CD4-positive, alpha-beta T cell treated with Interleukin-6 for 4 hours (primary cell): ENCODE results near the gene NRF1.
"Not testable (repeated sequence)": the region's sequence is repeated elsewhere in the genome, so short reads cannot be mapped to it uniquely, and the experiment has no call there.

Experiments used
- DNase-seq: peaks from one replicate; pipeline ENCODE4 v3.0.0-alpha.2; 2020; ENCODE audit warnings: mixed read lengths

The NRF1 gene

DNA sequence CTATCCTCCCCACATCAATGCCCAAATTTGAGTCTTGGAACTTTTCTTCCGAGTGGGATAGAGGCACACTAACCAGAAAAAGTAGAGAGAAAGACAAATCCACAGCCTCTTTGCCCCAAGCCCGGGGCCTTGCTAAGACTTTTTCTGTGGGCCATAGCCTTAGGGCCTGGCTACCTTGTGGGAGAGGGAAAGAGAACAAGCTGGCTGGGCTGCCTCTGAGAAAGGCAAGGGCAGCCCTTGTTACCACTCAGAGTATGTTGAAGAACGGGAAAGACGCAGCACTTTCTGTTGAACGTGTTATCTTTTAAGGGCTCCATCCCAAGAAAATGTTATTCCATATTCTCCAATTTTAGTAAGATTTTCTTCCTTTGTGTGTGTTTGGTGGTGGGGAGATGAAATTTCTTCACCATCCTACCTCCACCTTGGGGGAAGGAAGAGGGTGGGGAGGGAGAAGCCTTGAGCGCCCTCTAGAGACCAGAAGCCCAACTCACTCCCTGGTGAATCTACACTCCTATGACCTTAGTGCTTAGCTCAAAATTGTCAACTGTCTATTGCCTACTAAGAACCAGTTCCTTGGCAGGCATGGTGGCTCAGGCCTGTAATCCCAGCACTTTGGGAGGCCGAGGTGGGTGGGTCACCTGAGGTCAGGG, 3.9 kb upstream of the NRF1 start:
- DNase-seq = peak; percentile 43

DNA sequence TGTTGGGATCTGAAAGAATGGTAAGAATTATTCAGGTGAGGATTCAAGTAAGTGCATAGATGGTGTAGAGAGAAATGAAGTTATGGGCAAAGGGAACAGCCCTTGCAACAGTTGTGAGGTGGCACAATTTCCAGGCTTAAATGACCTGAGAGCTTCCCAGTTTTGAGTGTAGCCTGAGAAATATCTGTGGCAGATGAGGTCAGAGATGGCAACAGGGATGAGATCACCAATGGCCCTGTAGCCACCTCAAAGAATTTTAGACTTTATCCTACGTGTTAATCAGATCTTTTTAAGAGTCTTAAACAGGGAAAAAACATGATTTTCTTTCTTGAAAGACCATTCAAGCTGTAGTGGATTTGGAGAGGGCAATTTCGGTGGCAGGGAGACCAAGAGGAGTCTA, 1.9 kb upstream of the NRF1 start:
- DNase-seq = no peak

DNA sequence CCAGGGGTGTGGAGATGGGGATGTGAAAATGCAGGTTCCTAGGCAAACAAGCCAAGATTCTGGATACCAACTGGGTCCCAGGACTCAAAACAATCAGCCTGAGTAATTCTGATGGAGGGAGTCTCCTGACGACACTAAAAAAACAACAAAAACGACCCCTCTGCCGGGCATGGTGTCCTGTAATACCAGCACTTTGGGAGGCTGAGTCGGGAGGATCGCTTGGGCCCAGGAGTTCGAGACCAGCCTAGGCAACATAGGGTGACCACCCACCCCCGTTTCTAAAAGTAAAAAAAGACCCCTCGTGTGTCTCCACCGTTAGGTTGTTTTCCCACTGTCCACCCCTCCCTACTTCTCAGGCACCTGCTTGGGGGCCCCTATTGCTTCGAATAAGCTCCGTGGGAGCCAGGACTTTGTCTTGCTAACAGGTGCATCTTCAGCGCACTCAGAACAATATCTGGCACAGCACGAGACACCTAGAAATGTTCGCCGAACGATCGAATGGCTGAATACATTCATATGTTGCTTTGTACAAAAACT, 743 bp upstream of the NRF1 start:
- no peak for DNase-seq

DNA sequence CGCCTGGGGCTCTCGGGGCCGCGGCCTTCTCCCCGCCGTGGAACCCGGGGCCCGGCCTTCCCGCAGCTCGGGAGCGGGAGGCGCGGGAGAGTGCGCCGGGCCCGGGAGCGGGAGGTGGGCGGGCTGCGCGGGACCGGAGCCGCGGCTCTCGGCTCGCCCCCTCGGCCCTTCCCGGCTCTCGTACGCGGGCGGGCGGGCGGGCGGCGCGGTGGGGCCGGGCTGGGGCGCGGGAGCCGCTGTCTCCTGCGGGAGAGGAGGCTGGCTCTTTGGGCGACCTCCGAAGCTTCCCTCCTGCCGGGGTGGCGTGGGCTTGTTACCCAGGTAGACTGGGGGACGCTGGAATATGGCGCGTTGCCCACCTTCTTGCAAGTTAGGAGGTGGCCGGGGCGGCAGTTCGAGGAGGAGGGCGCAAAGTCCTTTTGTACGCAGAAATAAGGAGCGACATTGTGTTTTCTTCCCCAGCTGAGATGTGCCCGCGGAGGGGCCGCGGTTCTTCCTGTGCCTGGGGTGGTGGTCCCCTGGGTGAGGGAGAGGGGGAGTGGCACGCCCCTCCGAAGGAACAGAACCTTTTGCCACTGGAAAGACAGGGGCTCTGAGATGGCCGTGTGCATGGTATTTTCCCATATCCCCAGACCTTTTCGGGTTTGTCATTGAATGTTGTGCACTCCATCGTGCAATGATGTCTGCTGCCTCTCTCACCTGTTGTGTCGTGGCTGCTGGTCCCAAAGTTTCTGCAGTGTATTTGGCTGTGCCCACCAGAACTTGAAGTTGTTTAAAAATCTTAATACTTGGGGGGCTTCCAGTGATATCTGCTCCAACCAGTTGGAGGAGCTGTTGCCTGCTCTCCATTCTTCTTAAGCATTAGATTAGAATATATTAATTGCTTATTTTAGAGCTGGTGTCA, 844 bp downstream of the NRF1 start:
- DNase-seq = peak; percentile 40

DNA sequence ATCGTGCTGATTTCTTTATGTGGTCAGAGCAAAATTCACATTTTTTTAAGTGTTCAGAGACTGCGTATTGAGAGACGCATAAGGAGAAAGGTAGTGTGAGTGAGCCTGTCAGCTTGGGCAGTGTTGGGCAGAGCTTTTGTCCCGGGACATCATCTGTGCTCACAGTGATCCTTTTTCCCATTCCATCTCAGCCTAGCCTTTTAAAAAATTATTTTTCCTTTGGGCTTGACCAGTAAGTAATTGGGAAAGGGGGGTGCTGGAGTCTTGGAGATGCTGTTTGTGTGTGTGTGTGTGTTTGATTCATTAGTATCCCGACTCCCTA, 1.5 kb downstream of the NRF1 start:
- DNase-seq = no peak

DNA sequence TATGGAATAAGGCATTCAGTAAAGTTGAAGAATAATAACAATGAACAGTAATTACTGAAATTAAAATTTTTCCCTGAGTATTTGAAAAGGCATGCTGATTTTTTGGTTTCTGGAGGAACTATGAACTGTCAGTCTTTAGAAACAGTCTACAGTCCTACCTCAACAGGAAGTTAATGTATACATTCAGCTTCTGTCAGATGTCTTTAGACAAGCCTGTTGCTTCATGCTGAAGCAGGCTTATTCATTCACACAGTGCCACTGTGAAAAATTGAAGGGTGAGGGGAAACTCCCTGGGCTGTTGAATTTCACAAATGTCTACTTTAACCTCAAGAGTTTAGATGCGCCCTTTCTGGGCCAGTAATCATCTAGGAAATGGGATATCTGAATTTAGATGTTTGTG, 3.5 kb downstream of the NRF1 start:
- DNase-seq = no peak

DNA sequence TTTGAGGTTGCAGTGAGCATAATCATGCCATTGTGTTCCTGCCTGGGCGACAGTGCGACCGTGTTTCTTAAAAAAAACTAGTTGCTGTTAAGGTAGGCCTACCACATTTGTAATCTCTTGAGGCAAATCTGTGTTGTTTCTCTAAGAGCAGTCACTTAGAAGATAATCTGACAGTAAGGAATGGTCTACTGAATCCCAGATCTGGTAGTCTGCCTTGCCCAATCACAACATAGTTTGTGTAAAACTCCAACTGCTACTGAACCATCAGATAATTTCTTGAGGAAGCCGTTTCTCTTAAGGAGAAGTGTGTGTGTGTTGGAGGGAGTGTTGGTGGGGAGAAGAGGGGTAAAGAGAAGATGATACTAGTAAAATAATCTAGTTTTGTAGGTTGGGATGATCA, 5.0 kb downstream of the NRF1 start:
- DNase-seq = no peak

DNA sequence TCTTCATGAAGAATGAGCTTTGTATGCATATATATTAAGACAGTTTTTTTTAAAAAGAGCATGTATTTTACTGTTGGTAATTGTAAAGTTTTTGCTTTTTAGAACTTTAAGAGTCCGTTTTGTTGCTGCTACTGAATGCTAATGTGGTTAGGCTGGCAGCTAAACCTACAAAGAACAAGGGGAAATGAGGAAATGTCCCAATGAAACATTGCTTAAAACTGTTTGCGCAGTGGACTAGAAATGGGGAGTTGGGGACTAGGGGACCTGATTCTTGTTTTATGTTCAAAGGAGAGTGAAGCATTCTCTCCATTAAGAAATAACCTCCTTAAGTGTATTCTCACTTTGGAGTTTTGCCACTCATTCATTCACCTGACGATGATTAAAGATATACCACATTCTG, 5.7 kb downstream of the NRF1 start:
- no peak for DNase-seq

DNA sequence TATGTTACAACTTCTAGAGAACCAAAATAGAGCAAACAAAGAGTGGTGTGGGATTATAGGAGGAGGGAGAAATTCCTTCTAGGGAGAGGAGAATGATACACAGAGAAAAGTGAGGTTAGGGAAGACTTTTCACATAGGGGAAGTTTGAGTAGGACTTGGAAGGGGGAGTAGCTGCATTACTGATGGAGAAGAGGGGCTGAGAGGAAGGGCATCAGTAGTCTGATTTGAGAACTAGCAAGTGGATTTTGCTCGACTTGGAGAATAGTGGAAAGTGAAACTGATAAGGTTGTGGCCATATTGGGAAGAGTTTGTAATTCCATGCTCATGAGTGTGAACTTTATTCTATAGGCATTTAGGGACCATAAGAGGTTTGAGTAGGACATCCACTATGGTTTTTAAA, 6.1 kb downstream of the NRF1 start:
- DNase-seq = no peak

DNA sequence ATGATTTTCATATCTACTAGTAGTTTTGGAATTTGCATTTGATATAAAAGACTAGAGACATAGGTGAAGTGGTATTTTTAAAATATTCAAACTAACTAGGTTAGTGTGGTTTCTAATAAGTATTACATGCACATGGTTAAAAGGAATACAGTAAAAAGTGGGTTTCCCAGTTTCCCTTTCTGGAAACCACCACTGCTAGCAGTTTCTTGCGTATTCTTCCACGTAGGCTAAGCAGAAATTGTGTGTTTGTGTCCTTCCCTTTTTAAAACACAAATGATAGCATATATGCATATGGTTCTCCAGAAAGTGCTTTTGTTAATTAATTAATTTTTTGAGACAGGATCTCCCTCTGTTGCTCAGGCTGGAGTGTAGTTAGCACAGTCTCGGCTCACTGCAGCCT, 15.4 kb downstream of the NRF1 start:
- DNase-seq = no peak

DNA sequence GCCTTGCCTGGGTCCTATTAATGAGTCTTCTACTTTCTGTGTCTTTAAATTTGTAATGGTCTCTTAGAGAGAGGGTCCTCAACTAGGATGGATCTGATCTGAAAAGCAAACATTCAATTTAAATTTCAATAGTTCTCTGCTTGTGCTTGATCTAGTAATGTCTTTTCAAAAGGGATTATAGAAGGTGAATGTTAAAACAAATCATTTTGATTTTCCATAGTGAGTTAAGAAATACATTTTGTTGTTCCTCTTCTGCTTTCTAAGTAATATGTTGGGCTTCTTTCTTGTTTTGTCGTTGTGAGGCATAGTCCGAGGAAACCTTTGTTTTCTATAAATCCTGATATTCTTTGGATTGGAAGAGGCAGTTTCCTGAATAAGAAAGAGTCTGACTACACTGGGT, 18.8 kb downstream of the NRF1 start:
- no peak for DNase-seq

DNA sequence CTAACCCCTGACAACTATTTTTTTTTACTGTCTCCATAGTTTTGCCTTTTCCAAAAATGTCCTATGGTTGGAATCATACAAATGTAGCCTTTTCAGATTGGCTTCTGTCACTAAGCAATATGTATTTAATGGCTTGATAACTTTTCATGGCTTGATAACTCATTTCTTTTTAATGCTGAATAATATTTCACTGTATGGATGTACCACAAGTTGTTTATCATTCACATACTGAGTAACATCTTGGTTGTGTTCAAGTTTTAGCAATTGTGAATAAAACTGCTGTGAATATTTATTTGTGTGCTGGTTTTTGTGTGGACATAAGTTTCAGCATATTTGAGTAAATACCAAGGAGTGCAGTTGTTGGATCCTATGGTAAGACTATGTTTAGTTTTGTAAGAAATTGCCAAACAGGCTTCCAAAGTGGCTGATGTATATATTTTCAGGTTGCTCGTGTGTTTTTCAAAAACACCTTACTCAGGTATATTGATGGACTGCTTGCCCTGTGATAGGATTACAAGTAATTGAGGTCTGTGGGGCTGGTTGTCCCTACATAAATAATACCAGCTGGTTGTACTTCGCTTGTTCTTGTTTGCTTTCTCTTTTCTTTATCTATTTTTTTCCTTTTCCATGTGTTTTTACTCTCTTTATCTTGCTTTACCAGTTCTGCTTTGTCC, 23.0 kb downstream of the NRF1 start:
- DNase-seq = no peak

DNA sequence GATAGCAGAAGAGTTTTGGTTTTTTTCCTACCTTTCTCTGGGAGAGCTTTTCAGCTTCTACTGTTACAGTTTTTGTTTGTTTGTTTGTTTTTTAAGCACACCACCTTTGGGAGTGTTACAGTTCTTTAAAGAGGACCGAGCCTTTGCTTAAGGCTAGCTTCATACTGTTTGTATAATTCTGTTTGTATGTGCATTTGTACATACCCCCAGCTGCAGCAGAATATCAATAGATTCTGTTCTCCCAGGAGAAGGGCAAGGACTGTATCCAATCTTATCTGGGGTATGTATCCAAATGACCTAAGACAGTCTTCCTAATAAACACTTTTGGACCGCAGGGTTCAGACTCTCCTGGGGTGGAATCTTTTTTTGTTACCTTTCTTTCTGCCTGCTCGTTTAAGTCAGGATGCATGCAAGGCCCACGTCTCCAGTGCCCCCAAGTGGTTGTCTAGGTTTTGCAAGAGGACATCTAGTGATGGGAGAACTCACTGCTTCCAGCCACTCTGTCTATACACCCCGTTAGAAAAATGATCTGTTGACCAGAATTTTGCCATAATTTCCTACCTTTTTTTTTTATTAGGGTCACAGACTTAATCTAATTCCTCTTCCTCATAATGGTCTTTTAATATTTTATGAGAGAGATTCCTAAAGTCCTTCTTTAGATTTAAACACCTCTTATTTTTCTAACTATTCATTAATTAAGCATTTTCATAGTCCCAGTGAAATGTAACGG, 23.9 kb downstream of the NRF1 start:
- peak; percentile 75 for DNase-seq

DNA sequence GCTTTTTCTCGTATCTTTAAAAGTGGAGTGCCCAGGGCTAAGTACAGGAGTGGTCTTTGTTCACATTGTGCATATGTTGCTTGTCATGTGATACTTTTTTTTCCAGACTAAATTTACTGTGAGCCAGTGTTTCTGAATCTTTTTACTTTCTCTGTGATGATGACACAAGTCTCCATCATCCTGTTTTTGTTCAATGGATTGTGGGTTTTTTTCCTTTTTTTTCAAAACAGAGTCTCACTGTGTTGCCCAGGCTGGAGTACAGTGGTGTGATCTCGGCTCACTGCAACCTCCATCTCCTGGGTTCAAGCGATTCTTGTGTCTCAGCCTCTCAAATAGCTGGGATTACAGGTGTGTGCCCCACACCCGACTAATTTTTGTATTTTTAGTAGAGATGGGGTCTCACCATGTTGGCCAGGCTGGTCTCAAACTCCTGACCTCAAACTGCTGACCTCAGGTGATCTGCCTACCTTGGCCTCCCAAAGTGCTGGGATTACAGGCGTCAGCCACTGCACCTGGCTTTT, 24.6 kb downstream of the NRF1 start:
- DNase-seq = not testable (repeated sequence)

DNA sequence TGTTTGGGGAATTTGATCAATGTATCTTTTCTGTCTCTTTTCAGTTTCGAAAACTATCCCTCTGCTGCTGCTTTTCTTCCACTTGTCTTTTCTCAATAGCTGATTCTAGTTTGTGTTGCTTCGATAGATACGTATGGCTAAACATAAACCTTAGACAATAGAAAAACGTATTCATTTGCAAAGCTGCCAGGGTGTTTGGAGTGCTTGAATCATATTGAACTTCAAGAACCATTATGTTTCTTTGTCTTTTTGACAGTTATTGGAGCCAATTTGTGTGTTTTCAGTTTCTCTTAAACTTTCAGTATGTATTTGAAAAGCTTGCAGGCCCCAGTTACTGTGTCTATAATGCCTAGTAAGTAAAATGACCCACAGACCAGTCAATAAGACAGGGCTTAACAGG, 25.1 kb downstream of the NRF1 start:
- DNase-seq = no peak

DNA sequence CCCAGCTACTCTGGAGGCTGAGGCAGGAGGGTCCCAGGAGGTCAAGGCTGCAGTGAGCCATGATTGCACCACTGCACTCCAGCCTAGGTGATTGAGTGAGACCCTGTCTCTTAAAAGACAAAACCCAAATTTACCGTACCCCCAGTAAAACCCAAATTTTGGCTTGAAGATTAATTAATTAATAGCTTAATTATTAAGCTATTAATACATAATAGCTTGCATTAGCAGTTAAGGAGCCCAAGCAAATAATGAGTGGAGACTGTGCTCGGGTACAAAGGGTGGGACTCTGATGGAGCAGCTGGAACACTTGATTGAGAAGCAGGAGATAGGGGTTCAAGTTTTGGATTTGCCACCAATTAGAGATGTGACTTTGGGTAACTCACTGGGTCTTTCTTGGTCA, 28.9 kb downstream of the NRF1 start:
- DNase-seq = no peak

DNA sequence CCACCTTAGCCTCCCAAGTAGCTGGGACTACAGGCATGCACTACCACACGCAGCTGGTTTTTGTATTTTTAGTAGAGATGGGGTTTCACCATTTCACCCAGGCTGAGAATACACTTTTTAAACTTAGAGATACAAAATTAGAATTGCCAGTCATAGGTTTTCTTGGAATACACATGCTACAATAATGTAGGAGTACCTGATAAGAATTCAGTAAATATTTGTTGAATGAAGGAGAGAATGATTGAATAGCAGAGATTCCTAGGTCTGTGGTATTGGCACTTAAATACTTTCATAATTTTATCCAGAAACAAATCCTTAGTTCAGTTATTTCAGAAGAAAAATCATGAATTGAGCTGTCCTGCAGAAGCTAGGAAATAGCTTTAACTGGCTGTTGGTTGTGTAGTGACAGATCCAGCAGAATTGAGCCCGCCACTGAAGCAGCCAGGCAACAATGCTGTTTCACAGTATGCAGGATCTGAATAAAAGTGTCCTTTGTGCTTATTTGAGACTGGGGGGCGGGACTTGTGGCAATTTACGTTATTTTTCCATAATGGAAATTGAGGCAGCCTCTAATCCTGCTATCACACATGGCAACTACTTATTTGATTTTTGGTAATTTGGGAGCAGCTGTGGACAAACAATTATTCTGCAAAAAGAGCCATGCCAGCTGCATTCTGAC, 31.5 kb downstream of the NRF1 start:
- no peak for DNase-seq

DNA sequence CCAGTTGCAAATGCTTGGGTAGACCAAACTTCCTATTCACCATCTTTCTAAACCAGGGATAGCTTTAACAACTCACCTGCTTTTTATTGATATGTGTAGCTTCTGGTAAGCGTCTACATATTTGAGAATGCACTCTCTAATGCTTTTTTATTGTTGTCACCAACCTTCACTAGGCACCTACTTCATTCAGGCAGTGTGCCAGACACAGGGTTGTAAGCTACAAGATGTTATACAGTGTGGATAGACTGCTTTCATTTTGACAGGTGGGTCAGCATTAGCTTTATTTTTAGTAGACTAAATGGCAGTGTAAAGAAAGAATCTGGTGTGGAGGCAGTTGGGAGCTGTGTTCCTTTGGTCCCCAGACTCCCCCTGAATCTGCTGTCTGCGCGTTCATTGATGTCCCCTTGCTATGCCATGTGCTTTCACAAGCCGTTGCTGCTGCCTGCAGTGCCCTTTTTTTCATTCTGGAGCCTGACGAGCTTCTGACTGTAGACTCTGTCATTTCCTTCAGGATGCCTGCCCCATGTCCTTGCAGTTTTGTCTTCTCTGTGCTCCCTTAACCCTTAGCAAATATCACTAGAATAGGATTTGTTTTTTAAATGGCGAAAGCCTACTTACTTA, 32.1 kb downstream of the NRF1 start:
- no peak for DNase-seq

DNA sequence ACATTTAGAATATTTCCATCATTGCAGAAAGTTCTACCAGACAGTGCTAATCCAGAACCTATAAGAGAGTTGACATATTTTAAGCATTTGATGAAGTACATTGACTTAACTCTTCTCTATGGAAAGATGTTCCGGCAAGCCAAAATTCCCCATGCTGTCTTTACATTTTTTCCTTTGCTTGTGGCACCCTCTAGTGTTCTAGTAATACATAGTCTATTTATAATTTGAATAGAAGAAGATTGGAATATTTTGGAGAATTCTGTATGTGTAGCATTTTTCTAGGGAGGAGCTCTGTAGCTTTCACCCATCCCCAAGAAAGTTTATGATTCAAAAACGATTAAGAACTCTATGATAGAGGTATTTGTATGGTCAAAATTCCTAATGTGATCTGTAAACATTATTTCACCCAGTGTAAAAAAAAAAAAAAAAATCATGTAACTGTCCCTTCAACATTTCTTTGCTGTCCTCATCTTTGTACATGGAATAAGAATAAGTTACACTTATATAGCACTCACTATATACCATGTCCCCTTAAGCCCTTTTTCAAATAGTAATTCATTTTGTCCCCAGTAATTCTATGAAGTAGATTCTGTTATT, 33.2 kb downstream of the NRF1 start:
- no peak for DNase-seq

DNA sequence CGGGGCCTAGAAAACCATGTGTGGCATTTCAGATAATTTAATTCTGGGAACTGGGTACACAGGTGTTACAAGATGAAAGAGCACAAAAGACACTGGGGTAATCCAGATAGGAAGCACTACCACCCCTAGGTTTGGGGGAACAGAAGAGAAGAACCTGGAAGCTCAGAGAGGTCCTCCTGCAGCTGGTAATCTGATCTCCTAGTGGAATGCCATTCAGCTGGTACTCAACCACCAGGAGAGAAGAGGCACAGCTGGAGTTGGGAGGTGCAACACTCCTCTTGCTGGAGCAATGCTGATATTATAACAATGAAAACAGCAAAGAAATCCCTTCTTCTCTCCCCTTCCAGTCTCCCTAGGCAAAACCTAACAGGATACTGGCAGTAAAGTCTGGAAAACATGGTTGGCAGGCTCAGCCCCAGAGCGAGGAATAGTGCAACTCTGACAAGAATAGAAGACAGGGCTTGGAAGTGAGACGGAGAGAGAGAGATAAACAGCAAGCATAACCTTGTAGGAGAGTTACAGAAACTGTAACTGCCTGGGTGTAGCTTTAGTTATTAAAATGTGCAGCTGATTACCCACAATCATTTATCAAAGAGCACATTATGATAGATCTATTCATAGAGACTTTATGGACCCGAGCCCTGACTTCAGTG, 35.0 kb downstream of the NRF1 start:
- no peak for DNase-seq
